Activated CD4-positive, CD25-positive, alpha-beta regulatory T cell treated with anti-CD3 and anti-CD28 coated beads, Interleukin-2, amount 50 U/mL, for 72 hours (primary cell): ENCODE measurements around the gene SEMA3A.

Source experiments
- DNase-seq: peaks from one replicate; pipeline ENCODE4 v3.0.0; 2021

The SEMA3A gene

GRCh38 chr7:83908526-83908925, 286.1 kb downstream of the SEMA3A start:
- no peak for DNase-seq
